ENCODE measurements around the gene GALNTL6. TPM values are rescaled to one million over a fixed set of nuclear protein-coding genes. Genes with fewer than 3 reads are reported as not detected.

The GALNTL6 gene
- total and polyA plus RNA-seq, 8 donors: 0.15 to 0.87 (median 0.58) TPM; not detected in 3

DNA sequence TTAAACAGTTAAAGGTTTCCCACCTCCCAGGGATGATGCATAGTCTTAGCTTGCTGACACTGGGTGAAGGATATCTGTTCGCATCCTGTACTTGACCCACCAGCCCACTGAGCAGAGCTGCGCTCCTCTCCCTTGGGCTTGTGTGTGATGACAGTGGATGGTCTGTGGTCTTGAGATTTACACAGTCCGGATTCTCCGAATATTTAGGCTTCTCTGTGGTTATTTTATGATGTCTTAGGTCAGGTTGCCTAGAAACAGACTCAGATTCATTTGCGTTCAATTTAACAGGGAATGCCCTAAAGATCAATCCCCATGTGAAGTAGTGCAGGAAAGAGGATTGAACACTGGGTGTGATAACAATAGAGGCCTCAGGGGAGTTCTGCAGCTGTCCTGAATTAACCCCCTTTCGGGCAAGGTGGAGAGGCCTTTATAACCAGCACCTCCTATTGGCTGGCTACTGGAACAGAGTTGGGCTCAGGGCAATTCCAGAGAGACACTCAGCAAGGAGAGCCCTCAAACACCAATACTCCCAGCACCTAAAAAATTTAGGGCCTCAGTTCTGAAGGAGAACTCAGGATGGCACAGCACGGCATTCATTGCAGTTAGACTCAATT, 702.2 kb downstream of the GALNTL6 start:
- intact Hi-C loops (cut with DNase I; ENCODE audit: low total_unique reads): no loop called here
- Histone ChIP-seq H3K4me3 (no peak overlapping the region), H3K9me3 (peaks cover 0 to 4% (median 0%) of the 10 kb centered on the region in 4 donors), H3K27ac (no peak overlapping the region), H3K36me3 (no peaks in the 10 kb centered on the region), H3K4me1 (no peaks in the 10 kb centered on the region), H3K27me3 (no peaks in the 10 kb centered on the region)
- no peak for DNase-seq
- TF ChIP-seq POLR2AphosphoS5 (IDR thresholded peaks at IDR 0.05) (no peak), POLR2A (IDR thresholded peaks at IDR 0.05) (no peak)
- TF ChIP-seq, protein P1, sequence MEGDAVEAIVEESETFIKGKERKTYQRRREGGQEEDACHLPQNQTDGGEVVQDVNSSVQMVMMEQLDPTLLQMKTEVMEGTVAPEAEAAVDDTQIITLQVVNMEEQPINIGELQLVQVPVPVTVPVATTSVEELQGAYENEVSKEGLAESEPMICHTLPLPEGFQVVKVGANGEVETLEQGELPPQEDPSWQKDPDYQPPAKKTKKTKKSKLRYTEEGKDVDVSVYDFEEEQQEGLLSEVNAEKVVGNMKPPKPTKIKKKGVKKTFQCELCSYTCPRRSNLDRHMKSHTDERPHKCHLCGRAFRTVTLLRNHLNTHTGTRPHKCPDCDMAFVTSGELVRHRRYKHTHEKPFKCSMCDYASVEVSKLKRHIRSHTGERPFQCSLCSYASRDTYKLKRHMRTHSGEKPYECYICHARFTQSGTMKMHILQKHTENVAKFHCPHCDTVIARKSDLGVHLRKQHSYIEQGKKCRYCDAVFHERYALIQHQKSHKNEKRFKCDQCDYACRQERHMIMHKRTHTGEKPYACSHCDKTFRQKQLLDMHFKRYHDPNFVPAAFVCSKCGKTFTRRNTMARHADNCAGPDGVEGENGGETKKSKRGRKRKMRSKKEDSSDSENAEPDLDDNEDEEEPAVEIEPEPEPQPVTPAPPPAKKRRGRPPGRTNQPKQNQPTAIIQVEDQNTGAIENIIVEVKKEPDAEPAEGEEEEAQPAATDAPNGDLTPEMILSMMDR (IDR thresholded peaks at IDR 0.05): no peak
- WGBS, 5 donors: 77 to 87% (median 84%) methylated on average over 7 of the region's 7 CpGs

DNA sequence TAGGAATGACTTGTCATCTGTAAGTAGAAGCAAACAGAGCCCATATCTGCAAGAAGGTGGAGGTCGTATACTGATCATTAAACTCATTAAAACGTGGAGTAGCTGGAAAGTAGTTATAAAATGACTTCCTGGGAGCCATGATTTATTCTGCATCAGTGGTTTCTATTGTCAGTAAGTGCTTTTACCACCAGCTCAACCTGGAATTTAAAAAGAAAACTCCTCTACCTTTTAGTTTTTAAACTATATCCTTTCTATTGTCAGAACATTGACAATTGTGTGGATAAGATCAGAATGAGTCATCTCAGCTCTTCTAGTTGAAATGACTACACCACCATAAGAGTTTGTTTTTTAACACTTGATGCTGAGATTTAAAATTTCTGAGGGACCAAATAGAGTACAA, 704.2 kb downstream of the GALNTL6 start:
- DNase-seq: no peak
- Histone ChIP-seq H3K27ac (no peak overlapping the region), H3K9me3 (peaks cover 0 to 4% (median 0%) of the 10 kb centered on the region in 4 donors), H3K4me3 (no peak overlapping the region), H3K4me1 (no peaks in the 10 kb centered on the region), H3K27me3 (no peaks in the 10 kb centered on the region), H3K36me3 (no peaks in the 10 kb centered on the region)
- 32 to 47% (median 44%) methylated on average over 2 of the region's 2 CpGs for WGBS, 5 donors
- no peak for TF ChIP-seq POLR2AphosphoS5 (IDR thresholded peaks at IDR 0.05)
- TF ChIP-seq, protein P1 (IDR thresholded peaks at IDR 0.05): no peak
- TF ChIP-seq POLR2A (IDR thresholded peaks at IDR 0.05): no peak
- TF ChIP-seq EP300 (IDR thresholded peaks at IDR 0.05): no peak
- intact Hi-C loops (cut with DNase I; ENCODE audit: low total_unique reads): no loop called here

DNA sequence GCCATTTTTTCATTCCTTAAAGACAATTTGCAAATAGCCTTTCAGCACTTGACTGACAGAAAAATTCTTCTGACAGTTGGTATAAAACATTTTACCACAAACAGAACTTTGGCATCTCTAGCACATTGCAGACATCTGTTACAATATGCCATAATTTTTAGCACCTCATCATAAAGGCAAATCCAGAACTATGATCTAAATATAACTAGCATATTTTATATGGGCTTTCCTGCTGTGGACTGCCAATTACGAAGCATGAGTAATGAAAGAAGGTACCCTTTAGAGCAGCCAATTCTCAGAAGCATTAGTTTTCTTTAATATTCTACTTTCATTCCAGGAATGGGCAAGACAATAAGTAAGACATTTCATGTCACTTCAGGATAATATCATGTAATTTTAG, 708.0 kb downstream of the GALNTL6 start:
- intact Hi-C loops (cut with DNase I; ENCODE audit: low total_unique reads): no loop called here
- H3K4me1 ChIP-seq: no peaks in the 10 kb centered on the region
- DNase-seq: no peak
- no peaks in the 10 kb centered on the region for H3K36me3 ChIP-seq
- no peak overlapping the region for H3K27ac ChIP-seq
- H3K27me3 ChIP-seq: no peaks in the 10 kb centered on the region
- no peak overlapping the region for H3K4me3 ChIP-seq
- H3K9me3 ChIP-seq: no peaks in the 10 kb centered on the region
- 69 to 87% (median 79%) methylated on average over 1 of the region's 1 CpG for WGBS, 5 donors
- TF ChIP-seq POLR2A (IDR thresholded peaks at IDR 0.05) (no peak), EP300 (IDR thresholded peaks at IDR 0.05) (no peak), POLR2AphosphoS5 (IDR thresholded peaks at IDR 0.05) (no peak)
- TF ChIP-seq, protein P1 (IDR thresholded peaks at IDR 0.05): no peak

DNA sequence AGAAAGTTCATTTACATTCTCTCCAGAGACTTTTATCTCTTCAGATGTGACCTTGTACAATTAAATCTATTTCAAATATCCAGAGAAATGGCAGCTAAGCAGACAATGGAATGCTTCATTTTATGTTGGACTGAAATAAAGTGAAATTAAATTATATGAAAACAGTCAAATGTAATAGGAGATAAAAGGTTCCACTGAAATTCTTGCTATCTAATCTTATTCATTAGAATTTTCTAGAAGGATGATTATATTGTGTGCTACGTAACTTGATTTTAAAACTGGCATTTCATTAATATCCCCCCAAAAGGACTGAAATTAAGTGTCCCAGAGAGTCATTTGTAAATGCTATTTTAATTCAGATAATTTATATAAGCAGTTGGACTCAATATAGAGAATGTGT, 708.5 kb downstream of the GALNTL6 start:
- Histone ChIP-seq H3K27me3 (no peaks in the 10 kb centered on the region), H3K4me3 (no peak overlapping the region), H3K36me3 (no peaks in the 10 kb centered on the region), H3K4me1 (no peaks in the 10 kb centered on the region), H3K27ac (no peak overlapping the region), H3K9me3 (no peaks in the 10 kb centered on the region)
- no peak for TF ChIP-seq POLR2AphosphoS5 (IDR thresholded peaks at IDR 0.05)
- TF ChIP-seq EP300 (IDR thresholded peaks at IDR 0.05): no peak
- TF ChIP-seq, protein P1 (IDR thresholded peaks at IDR 0.05): no peak
- no peak for DNase-seq
- 75 to 93% (median 83%) methylated on average over 1 of the region's 1 CpG for WGBS, 5 donors
- intact Hi-C loops (cut with DNase I; ENCODE audit: low total_unique reads): no loop called here

All from stomach (tissue), 9 donors.